SHP77 (cell line): ENCODE data around the gene XPR1.
"Not testable (repeated sequence)": the region's sequence is repeated elsewhere in the genome, so short reads cannot be mapped to it uniquely, and the experiment has no call there.

Experiments used
- DNase-seq, 2 experiments: peaks; one replicate each; lab custom pipeline; 2025; lab: John Stamatoyannopoulos, UW

XPR1 gene

GRCh38 chr1:180841415-180841814 lies 209.6 kb downstream of the XPR1 start:
- no peak for DNase-seq

GRCh38 chr1:180842052-180842451 lies 210.2 kb downstream of the XPR1 start:
- no peak for DNase-seq

- DNase-seq: no peak
Measured at GRCh38 chr1:180842491-180843275, 210.9 kb downstream of the XPR1 start.

- DNase-seq: no peak
Measured at GRCh38 chr1:180845352-180845751, 213.5 kb downstream of the XPR1 start.

GRCh38 chr1:180848191-180848590 lies 216.4 kb downstream of the XPR1 start:
- no peak for DNase-seq

GRCh38 chr1:180849031-180849775 lies 217.4 kb downstream of the XPR1 start:
- DNase-seq: no peak

GRCh38 chr1:180851995-180852887 lies 220.4 kb downstream of the XPR1 start:
- DNase-seq: no peak

GRCh38 chr1:180854001-180854400 lies 222.2 kb downstream of the XPR1 start:
- no peak for DNase-seq

GRCh38 chr1:180854456-180854855 lies 222.6 kb downstream of the XPR1 start:
- no peak for DNase-seq

- DNase-seq: not testable (repeated sequence)
Measured at GRCh38 chr1:180857947-180858725, 226.3 kb downstream of the XPR1 start.

- no peak for DNase-seq
Measured at GRCh38 chr1:180859306-180859705, 227.5 kb downstream of the XPR1 start.

GRCh38 chr1:180860535-180860934 lies 228.7 kb downstream of the XPR1 start:
- no peak for DNase-seq

- no peak for DNase-seq
Measured at GRCh38 chr1:180862305-180862704, 230.5 kb downstream of the XPR1 start.

- DNase-seq: peak; percentile 17 to 27
Measured at GRCh38 chr1:180863158-180863775, 231.4 kb downstream of the XPR1 start.

GRCh38 chr1:180881806-180882509 lies 250.1 kb downstream of the XPR1 start:
- DNase-seq: peak; percentile 30

- DNase-seq: no peak
Measured at GRCh38 chr1:180884588-180885300, 252.9 kb downstream of the XPR1 start.

- DNase-seq: no peak
Measured at GRCh38 chr1:180886338-180886737, 254.5 kb downstream of the XPR1 start.

GRCh38 chr1:180887841-180888240 lies 256.0 kb downstream of the XPR1 start:
- no peak for DNase-seq

- DNase-seq: no peak
Measured at GRCh38 chr1:180888870-180889269, 257.0 kb downstream of the XPR1 start.

- DNase-seq: no peak
Measured at GRCh38 chr1:180889325-180889724, 257.5 kb downstream of the XPR1 start.
